K562 (cell line): ENCODE data around the gene DYNC1H1.

ENCODE experiments used
- ARNT ChIP-seq, 2 experiments: fragments of 450-650 bp; IDR thresholded peaks; 2 replicates each; pipeline ENCODE4 v1.6.1; 2016; ENCODE audit warnings: mild to moderate bottlenecking in 1 of 2
- CEBPG ChIP-seq, 3 experiments: fragments of 200-800 bp in 1 of 3; sonication (Bioruptor generic) in 1 of 3; sonication (generic) in 1 of 3; formaldehyde crosslinking in 1 of 3; IDR thresholded peaks in 2 of 3; conservative IDR thresholded peaks in 1 of 3; 2 replicates each; pipeline versions ENCODE4 v1.6.1 to v1.8.0; 2016 to 2022; ENCODE audit warnings: missing compliant biosample characterization in 2 of 3, missing genetic modification characterization in 2 of 3, mild to moderate bottlenecking in 1 of 3, missing genetic modification reagents in 1 of 3
- MTA3 ChIP-seq: fragments of 450-650 bp; formaldehyde crosslinking; IDR thresholded peaks from 2 replicates; pipeline ENCODE4 v1.6.1; 2017; ENCODE audit warnings: mild to moderate bottlenecking, borderline replicate concordance
- POLR2A ChIP-seq: fragments of 450-650 bp; conservative IDR thresholded peaks from 2 replicates; pipeline ENCODE4 v1.6.1; 2016
- POLR2AphosphoS2 ChIP-seq: IDR thresholded peaks from 2 replicates; pipeline ENCODE4 v1.6.1; 2012; ENCODE audit warnings: low read length, improper control_type of control experiment
- POLR2AphosphoS5 ChIP-seq: IDR thresholded peaks from 2 replicates; pipeline ENCODE4 v1.6.1; 2011; ENCODE audit warnings: mild to moderate bottlenecking, low read depth, low read length, moderate library complexity; ENCODE audit not compliant: control insufficient read depth, insufficient read depth
- RAD21 ChIP-seq, 2 experiments: fragments of 250-450 bp in 1 of 2; fragments of 450-650 bp in 1 of 2; sonication (Bioruptor Pico) in 1 of 2; formaldehyde crosslinking in 1 of 2; IDR thresholded peaks in 1 of 2; conservative IDR thresholded peaks in 1 of 2; 2 replicates each; pipeline versions ENCODE4 v1.4.0 to v1.8.0; 2020 to 2022; ENCODE audit warnings: mild to moderate bottlenecking in 2 of 2, moderate library complexity in 1 of 2
- SMAD4 ChIP-seq: fragments of 250-450 bp; sonication (Bioruptor Pico); conservative IDR thresholded peaks from 2 replicates; pipeline ENCODE4 v1.8.0; 2021; ENCODE audit warnings: inconsistent platforms, mild to moderate bottlenecking, moderate library complexity
- SMC3 ChIP-seq: conservative IDR thresholded peaks from 2 replicates; pipeline ENCODE4 v1.6.1; 2011; ENCODE audit warnings: low read depth, low read length, improper control_type of control experiment; ENCODE audit not compliant: insufficient read depth
- TCF7L2 ChIP-seq: fragments of 150-350 bp; IDR thresholded peaks from 2 replicates; pipeline ENCODE4 v1.6.1; 2016; ENCODE audit warnings: low read depth, mild to moderate bottlenecking, low read length, moderate library complexity
- ZNF274 ChIP-seq: IDR thresholded peaks from 2 replicates; pipeline ENCODE4 v1.6.1; 2011; ENCODE audit warnings: low read depth, mild to moderate bottlenecking, low read length, moderate library complexity, borderline replicate concordance
- TF ChIP-seq, protein P1 (sequence below): sonication (generic); formaldehyde crosslinking; IDR thresholded peaks from 2 replicates; pipeline ENCODE4 v1.9.0; 2022; ENCODE audit warnings: mild to moderate bottlenecking, missing genetic modification reagents
- TF ChIP-seq, protein P2 (sequence below): fragments of 250-450 bp; sonication (Bioruptor Pico); IDR thresholded peaks from 2 replicates; pipeline ENCODE4 v1.8.0; 2022; ENCODE audit warnings: moderate library complexity, mild to moderate bottlenecking, inconsistent platforms
- TF ChIP-seq, protein P3 (sequence below), 3 experiments: IDR thresholded peaks in 2 of 3; conservative IDR thresholded peaks in 1 of 3; 2 replicates each; pipeline ENCODE4 v1.5.1; 2011 to 2012; ENCODE audit warnings: low read length in 3 of 3, mild to moderate bottlenecking in 3 of 3, control low read depth in 2 of 3, improper control_type of control experiment in 1 of 3, inconsistent platforms in 1 of 3, low read depth in 1 of 3, mixed read lengths in 1 of 3, moderate library complexity in 1 of 3; ENCODE audit not compliant: insufficient read depth in 2 of 3

DNA sequence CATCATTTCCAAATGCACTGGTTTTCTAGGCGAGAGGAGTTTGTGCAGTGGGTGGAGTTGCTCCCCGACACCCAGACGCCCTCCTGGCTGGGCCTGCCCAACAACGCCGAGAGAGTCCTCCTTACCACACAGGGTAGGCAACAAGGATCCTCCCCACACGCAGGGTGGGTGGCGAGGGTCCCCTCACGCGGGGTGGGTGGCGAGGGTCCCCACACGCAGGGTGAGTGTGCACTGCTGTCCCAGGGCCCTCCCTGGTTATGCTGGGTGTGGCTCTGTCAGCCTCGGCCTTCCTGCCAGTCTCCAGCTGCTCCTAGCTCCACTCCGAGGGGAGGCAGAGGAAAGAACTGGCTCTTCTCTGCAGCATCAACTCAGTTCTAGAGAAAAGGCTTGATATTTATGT is 80.2 kb downstream of the DYNC1H1 start:
- TF ChIP-seq, protein P1, sequence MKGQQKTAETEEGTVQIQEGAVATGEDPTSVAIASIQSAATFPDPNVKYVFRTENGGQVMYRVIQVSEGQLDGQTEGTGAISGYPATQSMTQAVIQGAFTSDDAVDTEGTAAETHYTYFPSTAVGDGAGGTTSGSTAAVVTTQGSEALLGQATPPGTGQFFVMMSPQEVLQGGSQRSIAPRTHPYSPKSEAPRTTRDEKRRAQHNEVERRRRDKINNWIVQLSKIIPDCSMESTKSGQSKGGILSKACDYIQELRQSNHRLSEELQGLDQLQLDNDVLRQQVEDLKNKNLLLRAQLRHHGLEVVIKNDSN (CRISPR knock-in tag): no peak
- TF ChIP-seq, protein P2, sequence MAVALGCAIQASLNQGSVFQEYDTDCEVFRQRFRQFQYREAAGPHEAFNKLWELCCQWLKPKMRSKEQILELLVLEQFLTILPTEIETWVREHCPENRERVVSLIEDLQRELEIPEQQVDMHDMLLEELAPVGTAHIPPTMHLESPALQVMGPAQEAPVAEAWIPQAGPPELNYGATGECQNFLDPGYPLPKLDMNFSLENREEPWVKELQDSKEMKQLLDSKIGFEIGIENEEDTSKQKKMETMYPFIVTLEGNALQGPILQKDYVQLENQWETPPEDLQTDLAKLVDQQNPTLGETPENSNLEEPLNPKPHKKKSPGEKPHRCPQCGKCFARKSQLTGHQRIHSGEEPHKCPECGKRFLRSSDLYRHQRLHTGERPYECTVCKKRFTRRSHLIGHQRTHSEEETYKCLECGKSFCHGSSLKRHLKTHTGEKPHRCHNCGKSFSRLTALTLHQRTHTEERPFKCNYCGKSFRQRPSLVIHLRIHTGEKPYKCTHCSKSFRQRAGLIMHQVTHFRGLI (CRISPR knock-in tag): no peak
- TF ChIP-seq, protein P3, sequence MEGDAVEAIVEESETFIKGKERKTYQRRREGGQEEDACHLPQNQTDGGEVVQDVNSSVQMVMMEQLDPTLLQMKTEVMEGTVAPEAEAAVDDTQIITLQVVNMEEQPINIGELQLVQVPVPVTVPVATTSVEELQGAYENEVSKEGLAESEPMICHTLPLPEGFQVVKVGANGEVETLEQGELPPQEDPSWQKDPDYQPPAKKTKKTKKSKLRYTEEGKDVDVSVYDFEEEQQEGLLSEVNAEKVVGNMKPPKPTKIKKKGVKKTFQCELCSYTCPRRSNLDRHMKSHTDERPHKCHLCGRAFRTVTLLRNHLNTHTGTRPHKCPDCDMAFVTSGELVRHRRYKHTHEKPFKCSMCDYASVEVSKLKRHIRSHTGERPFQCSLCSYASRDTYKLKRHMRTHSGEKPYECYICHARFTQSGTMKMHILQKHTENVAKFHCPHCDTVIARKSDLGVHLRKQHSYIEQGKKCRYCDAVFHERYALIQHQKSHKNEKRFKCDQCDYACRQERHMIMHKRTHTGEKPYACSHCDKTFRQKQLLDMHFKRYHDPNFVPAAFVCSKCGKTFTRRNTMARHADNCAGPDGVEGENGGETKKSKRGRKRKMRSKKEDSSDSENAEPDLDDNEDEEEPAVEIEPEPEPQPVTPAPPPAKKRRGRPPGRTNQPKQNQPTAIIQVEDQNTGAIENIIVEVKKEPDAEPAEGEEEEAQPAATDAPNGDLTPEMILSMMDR (IDR thresholded peaks at IDR 0.05 in 2 of 3, conservative IDR thresholded peaks at IDR 0.05 in 1 of 3; ENCODE audit: insufficient read depth in 2 of 3, low read depth in 1 of 3, low read length in 3 of 3): no peak
- TF ChIP-seq CEBPG (CRISPR knock-in tag; IDR thresholded peaks at IDR 0.05) (no peak), CEBPG (tag; conservative IDR thresholded peaks at IDR 0.05 in 1 of 2, IDR thresholded peaks at IDR 0.05 in 1 of 2) (no peak), RAD21 (CRISPR knock-in tag; conservative IDR thresholded peaks at IDR 0.05 in 1 of 2, IDR thresholded peaks at IDR 0.05 in 1 of 2) (no peak), MTA3 (no peak), TCF7L2 (no peak), POLR2AphosphoS5 (no peak), ARNT (IDR thresholded peaks at IDR 0.05) (no peak), SMAD4 (CRISPR knock-in tag) (no peak), POLR2AphosphoS2 (no peak), ZNF274 (no peak), SMC3 (no peak), POLR2A (no peak)
